Effector memory CD4-positive, alpha-beta T cell (primary cell): ENCODE data around the gene RSBN1L.
A peak's percentile ranks its signal among the peaks of the same experiment; 100 is the strongest.
"Not testable (repeated sequence)": the region's sequence is repeated elsewhere in the genome, so short reads cannot be mapped to it uniquely, and the experiment has no call there.

Source experiments
- DNase-seq, 3 donors: peaks; one replicate each; pipeline ENCODE4 v3.0.0-alpha.2; 2020
- H3K27ac ChIP-seq: 2 replicates; pipeline ENCODE4 v1.7.0; 2013; ENCODE audit warnings: mild to moderate bottlenecking, low read length, moderate library complexity; ENCODE audit not compliant: insufficient read depth, poor library complexity, severe bottlenecking
- H3K27me3 ChIP-seq: replicated peaks from 2 replicates; pipeline ENCODE4 v1.7.0; 2013; ENCODE audit warnings: mild to moderate bottlenecking, low read length; ENCODE audit not compliant: insufficient read depth, control insufficient read depth, poor library complexity, severe bottlenecking
- H3K36me3 ChIP-seq: 2 replicates; pipeline ENCODE4 v1.7.0; 2013; ENCODE audit warnings: mild to moderate bottlenecking, low read length, moderate library complexity; ENCODE audit not compliant: control insufficient read depth, insufficient read depth
- H3K4me1 ChIP-seq: 2 replicates; pipeline ENCODE4 v1.7.0; 2013; ENCODE audit warnings: low read length, mild to moderate bottlenecking; ENCODE audit not compliant: control insufficient read depth, insufficient read depth, poor library complexity, severe bottlenecking
- H3K4me3 ChIP-seq: 2 replicates; pipeline ENCODE4 v1.7.0; 2013; ENCODE audit warnings: low read length, low read depth, mild to moderate bottlenecking; ENCODE audit not compliant: insufficient read depth, poor library complexity, severe bottlenecking
- H3K9me3 ChIP-seq: 2 replicates; pipeline ENCODE4 v1.7.0; 2013; ENCODE audit warnings: mild to moderate bottlenecking, low read length, moderate library complexity; ENCODE audit not compliant: control insufficient read depth

RSBN1L gene

GRCh38 chr7:77699056-77699455, 2.8 kb downstream of the RSBN1L start:
- H3K27me3 ChIP-seq = no peaks in the 10 kb centered on the region
- no peak overlapping the region for H3K27ac ChIP-seq
- peak overlapping the region; percentile 0 for H3K4me3 ChIP-seq
- H3K9me3 ChIP-seq = no peaks in the 10 kb centered on the region
- peaks cover 6% of the 10 kb centered on the region for H3K36me3 ChIP-seq
- peaks cover 18% of the 10 kb centered on the region for H3K4me1 ChIP-seq
- DNase-seq = no peak

DNA sequence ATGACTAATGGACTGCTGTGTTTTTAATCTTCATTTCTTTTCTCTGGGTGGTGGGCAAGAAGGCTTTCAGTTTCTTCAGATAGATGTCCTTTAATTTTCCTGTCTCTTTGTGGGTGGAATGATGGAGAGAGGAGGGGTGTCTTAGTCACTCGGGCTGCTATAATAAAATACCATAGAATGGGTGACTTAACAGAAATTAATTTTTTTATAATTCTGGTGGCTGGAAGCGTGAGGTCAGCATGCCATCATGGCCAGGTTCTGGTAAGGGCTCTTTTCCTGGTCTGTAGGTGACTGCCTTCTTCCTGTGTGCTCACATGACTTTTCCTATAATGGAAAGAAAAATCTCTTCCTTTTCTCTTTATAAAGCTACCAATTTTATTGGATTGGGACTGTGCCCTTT, 6.3 kb downstream of the RSBN1L start:
- no peaks in the 10 kb centered on the region for H3K27me3 ChIP-seq
- H3K9me3 ChIP-seq = no peaks in the 10 kb centered on the region
- no peak overlapping the region for H3K27ac ChIP-seq

DNA sequence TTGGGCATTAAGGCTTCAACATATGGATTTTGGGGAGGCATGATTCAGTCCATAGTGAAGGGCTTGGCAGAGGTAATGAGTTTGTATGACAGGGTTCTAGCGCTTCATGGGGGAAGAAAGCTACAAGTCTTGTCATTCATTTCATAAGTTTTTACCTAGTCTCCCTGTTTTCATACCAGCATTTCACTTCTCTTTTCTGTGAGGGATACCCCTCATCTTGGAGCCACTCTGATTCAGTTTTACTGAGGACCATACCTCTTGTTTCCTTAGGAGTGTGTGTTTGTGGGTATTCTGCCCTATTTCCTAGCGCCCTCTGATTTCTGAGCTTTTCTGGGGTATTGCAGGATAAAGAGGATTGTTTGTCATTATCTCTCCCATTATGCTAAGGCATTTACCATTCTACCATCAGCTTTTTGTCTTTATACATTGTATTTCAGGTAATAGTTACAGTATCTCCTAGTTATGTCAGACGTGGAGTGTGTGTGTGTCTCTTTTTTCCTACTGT, 6.8 kb downstream of the RSBN1L start:
- Histone ChIP-seq H3K27ac (no peak overlapping the region), H3K4me1 (peaks cover 12% of the 10 kb centered on the region), H3K36me3 (peaks cover 7% of the 10 kb centered on the region), H3K9me3 (no peaks in the 10 kb centered on the region), H3K27me3 (no peaks in the 10 kb centered on the region), H3K4me3 (no peak overlapping the region)
- no peak for DNase-seq

More for the DNA sequence above, 6.3 kb downstream of the RSBN1L start:
- no peak for DNase-seq
- Histone ChIP-seq H3K4me3 (no peak overlapping the region), H3K4me1 (peaks cover 14% of the 10 kb centered on the region), H3K36me3 (peaks cover 7% of the 10 kb centered on the region)

DNA sequence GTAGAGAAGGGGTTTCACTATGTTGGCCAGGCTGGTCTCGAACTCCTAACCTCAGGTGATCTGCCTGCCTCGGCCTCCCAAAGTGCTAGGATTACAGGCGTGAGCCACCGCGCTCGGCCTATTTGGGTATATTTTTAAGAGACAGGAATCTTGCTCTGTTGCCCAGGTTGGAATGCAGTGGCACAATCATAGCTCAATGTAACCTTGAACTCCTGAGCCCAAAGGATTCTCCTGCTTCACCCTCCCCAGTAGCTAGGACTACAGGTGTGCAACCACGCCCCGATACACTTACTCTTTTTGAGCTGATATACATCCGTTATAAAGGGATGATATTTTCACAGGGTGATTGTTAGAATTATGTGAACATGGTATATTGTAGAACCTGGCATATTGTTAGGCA, 7.4 kb downstream of the RSBN1L start:
- H3K27ac ChIP-seq, H3K27me3 ChIP-seq, H3K4me3 ChIP-seq, H3K9me3 ChIP-seq, H3K36me3 ChIP-seq, H3K4me1 ChIP-seq, DNase-seq: not testable (repeated sequence)

- no peaks in the 10 kb centered on the region for H3K9me3 ChIP-seq
- no peak for DNase-seq
- no peak overlapping the region for H3K4me3 ChIP-seq
- no peak overlapping the region for H3K27ac ChIP-seq
- H3K36me3 ChIP-seq = peaks cover 11% of the 10 kb centered on the region
- no peaks in the 10 kb centered on the region for H3K27me3 ChIP-seq
- H3K4me1 ChIP-seq = peaks cover 5% of the 10 kb centered on the region
Observed at GRCh38 chr7:77707504-77707992, 11.3 kb downstream of the RSBN1L start.

DNA sequence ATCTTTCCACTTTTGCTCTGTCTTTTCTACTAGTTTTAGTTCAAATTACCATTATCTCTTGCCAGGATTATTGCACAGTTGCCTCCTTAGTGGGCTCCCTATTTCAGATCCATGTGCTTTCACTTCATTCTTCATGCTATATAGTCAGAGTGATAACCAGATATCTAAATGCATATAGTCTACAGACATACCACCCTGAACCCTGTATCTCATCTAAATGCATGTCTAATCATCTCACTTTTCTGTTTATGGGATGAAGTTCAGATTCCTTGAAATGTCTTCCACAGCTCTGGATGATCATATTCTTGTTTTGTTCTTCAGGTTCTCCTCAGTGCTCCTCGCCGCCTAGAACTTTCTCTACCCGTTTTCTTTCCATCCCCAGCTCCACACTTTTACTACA, 13.8 kb downstream of the RSBN1L start:
- Histone ChIP-seq H3K4me1 (peaks cover 2% of the 10 kb centered on the region), H3K36me3 (peaks cover 11% of the 10 kb centered on the region), H3K4me3 (no peak overlapping the region), H3K27me3 (no peaks in the 10 kb centered on the region), H3K9me3 (no peaks in the 10 kb centered on the region), H3K27ac (no peak overlapping the region)
- DNase-seq = no peak

GRCh38 chr7:77710861-77711260, 14.6 kb downstream of the RSBN1L start:
- no peak overlapping the region for H3K27ac ChIP-seq
- peaks cover 9% of the 10 kb centered on the region for H3K36me3 ChIP-seq
- no peaks in the 10 kb centered on the region for H3K9me3 ChIP-seq
- no peak for DNase-seq
- H3K4me1 ChIP-seq = peaks cover 2% of the 10 kb centered on the region
- H3K4me3 ChIP-seq = no peak overlapping the region
- H3K27me3 ChIP-seq = no peaks in the 10 kb centered on the region

- H3K36me3 ChIP-seq = peaks cover 4% of the 10 kb centered on the region
- H3K27me3 ChIP-seq = no peaks in the 10 kb centered on the region
- H3K4me3 ChIP-seq = no peak overlapping the region
- DNase-seq = no peak
- no peak overlapping the region for H3K27ac ChIP-seq
- peaks cover 11% of the 10 kb centered on the region for H3K4me1 ChIP-seq
- no peaks in the 10 kb centered on the region for H3K9me3 ChIP-seq
Observed at GRCh38 chr7:77714195-77714594, 17.9 kb downstream of the RSBN1L start.

DNA sequence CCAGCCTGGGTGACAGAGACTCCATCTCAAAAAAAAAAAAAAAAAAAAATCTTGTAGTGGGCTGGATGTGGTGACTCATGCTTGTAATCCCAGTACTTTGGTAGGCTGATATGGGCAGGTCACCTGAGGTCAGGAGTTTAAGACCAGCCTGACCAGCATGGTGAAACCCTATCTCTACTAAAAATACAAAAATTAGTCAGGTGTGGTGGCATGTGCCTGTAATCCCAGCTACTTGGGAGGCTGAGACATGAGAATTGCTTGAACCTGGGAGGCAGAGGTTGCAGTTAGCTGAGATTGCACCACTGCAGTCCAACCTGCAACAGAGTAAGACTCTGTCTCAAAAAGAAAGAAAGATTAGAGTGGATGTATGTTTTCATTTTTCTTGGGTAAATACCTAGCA, 18.7 kb downstream of the RSBN1L start:
- DNase-seq, H3K36me3 ChIP-seq, H3K4me3 ChIP-seq, H3K27me3 ChIP-seq, H3K9me3 ChIP-seq, H3K27ac ChIP-seq: not testable (repeated sequence)
- H3K4me1 ChIP-seq = peaks cover 14% of the 10 kb centered on the region

- H3K4me1 ChIP-seq = peaks cover 12% of the 10 kb centered on the region
- H3K36me3 ChIP-seq = no peaks in the 10 kb centered on the region
- no peaks in the 10 kb centered on the region for H3K27me3 ChIP-seq
- DNase-seq = no peak
- H3K27ac ChIP-seq = no peak overlapping the region
- H3K4me3 ChIP-seq = no peak overlapping the region
- no peaks in the 10 kb centered on the region for H3K9me3 ChIP-seq
Observed at GRCh38 chr7:77716804-77717203, 20.5 kb downstream of the RSBN1L start.
